Fibroblast of skin of abdomen (primary cell): ENCODE data around the gene BMPR1A.
"Not testable (repeated sequence)": the region's sequence is repeated elsewhere in the genome, so short reads cannot be mapped to it uniquely, and the experiment has no call there.

Experiments
- DNase-seq: peaks from one replicate; pipeline ENCODE4 v3.0.0-alpha.2; 2013

BMPR1A gene

GRCh38 chr10:86971232-86971991, 215.0 kb downstream of the BMPR1A start:
- peak; percentile 85 for DNase-seq

GRCh38 chr10:86972613-86973380, 216.4 kb downstream of the BMPR1A start:
- DNase-seq = no peak

- no peak for DNase-seq
These were observed 218.1 kb downstream of the BMPR1A start for GRCh38 chr10:86974484-86974883.

GRCh38 chr10:86976362-86977056, 220.1 kb downstream of the BMPR1A start:
- DNase-seq = no peak

GRCh38 chr10:86978457-86978856, 222.0 kb downstream of the BMPR1A start:
- DNase-seq = not testable (repeated sequence)

- DNase-seq = no peak
These were observed 222.9 kb downstream of the BMPR1A start for GRCh38 chr10:86979296-86979818.

GRCh38 chr10:86979977-86980448, 223.6 kb downstream of the BMPR1A start:
- no peak for DNase-seq

GRCh38 chr10:86981020-86981419, 224.6 kb downstream of the BMPR1A start:
- DNase-seq = not testable (repeated sequence)

GRCh38 chr10:86981716-86982115, 225.3 kb downstream of the BMPR1A start:
- DNase-seq = no peak
